Activated naive CD4-positive, alpha-beta T cell treated with anti-CD3 and anti-CD28 coated beads, Interleukin-2, amount 10 ng/mL, durations not matched to agents 7 days and 5 days (primary cell): ENCODE results near the gene RBM19.

Experiments
- CTCF ChIA-PET: fragments of 350-600 bp; sonication (Branson Sonifier 250); formaldehyde crosslinking; loops from one replicate; lab custom pipeline; 2021; ENCODE audit warnings: antibody characterized with exemption; lab: Charles Lee
- DNase-seq: peaks from one replicate; pipeline ENCODE4 v3.0.0-alpha.2; 2020
- H3K27ac Mint-ChIP-seq: one replicate; pipeline ENCODE4 v1.8.0; 2021; ENCODE audit warnings: mild to moderate bottlenecking, moderate library complexity, mixed read lengths
- H3K27me3 Mint-ChIP-seq: one replicate; pipeline ENCODE4 v1.8.0; 2021; ENCODE audit warnings: mild to moderate bottlenecking, mixed read lengths
- H3K36me3 Mint-ChIP-seq: one replicate; pipeline ENCODE4 v1.8.0; 2021; ENCODE audit warnings: mixed read lengths
- H3K4me1 Mint-ChIP-seq: one replicate; pipeline ENCODE4 v1.8.0; 2021; ENCODE audit warnings: mixed read lengths
- H3K4me3 Mint-ChIP-seq: one replicate; pipeline ENCODE4 v1.8.0; 2021; ENCODE audit warnings: mild to moderate bottlenecking, moderate library complexity, mixed read lengths
- H3K9me3 Mint-ChIP-seq: one replicate; pipeline ENCODE4 v1.8.0; 2021; ENCODE audit warnings: mixed read lengths

Gene RBM19

GRCh38 chr12:113840401-113841042 is 125.6 kb downstream of the RBM19 start:
- Mint-ChIP-seq H3K4me1 (peaks cover 3% of the 10 kb centered on the region), H3K4me3 (no peak overlapping the region), H3K36me3 (peaks cover 1% of the 10 kb centered on the region), H3K27ac (peak overlapping the region; percentile 42), H3K9me3 (no peaks in the 10 kb centered on the region), H3K27me3 (no peaks in the 10 kb centered on the region)
- DNase-seq = no peak
- CTCF ChIA-PET = no interaction called here

GRCh38 chr12:113838896-113839295 is 127.2 kb downstream of the RBM19 start:
- H3K4me3 Mint-ChIP-seq = no peak overlapping the region
- no peak for DNase-seq
- H3K27me3 Mint-ChIP-seq = no peaks in the 10 kb centered on the region
- H3K27ac Mint-ChIP-seq = no peak overlapping the region
- CTCF ChIA-PET = no interaction called here
- H3K9me3 Mint-ChIP-seq = no peaks in the 10 kb centered on the region
- H3K4me1 Mint-ChIP-seq = peaks cover 3% of the 10 kb centered on the region
- peaks cover 1% of the 10 kb centered on the region for H3K36me3 Mint-ChIP-seq

GRCh38 chr12:113837528-113838296 is 128.4 kb downstream of the RBM19 start:
- DNase-seq = no peak
- H3K27ac Mint-ChIP-seq = no peak overlapping the region
- peaks cover 3% of the 10 kb centered on the region for H3K4me1 Mint-ChIP-seq
- H3K27me3 Mint-ChIP-seq = no peaks in the 10 kb centered on the region
- H3K36me3 Mint-ChIP-seq = no peaks in the 10 kb centered on the region
- CTCF ChIA-PET = no interaction called here
- H3K9me3 Mint-ChIP-seq = no peaks in the 10 kb centered on the region
- H3K4me3 Mint-ChIP-seq = no peak overlapping the region

GRCh38 chr12:113837084-113837483 is 129.0 kb downstream of the RBM19 start:
- Mint-ChIP-seq H3K9me3 (no peaks in the 10 kb centered on the region), H3K36me3 (no peaks in the 10 kb centered on the region), H3K27me3 (no peaks in the 10 kb centered on the region), H3K4me1 (peaks cover 3% of the 10 kb centered on the region), H3K4me3 (no peak overlapping the region), H3K27ac (no peak overlapping the region)
- CTCF ChIA-PET = no interaction called here
- DNase-seq = no peak

GRCh38 chr12:113835896-113836295 is 130.2 kb downstream of the RBM19 start:
- H3K4me3 Mint-ChIP-seq = no peak overlapping the region
- DNase-seq = no peak
- no peaks in the 10 kb centered on the region for H3K27me3 Mint-ChIP-seq
- no peak overlapping the region for H3K27ac Mint-ChIP-seq
- no peaks in the 10 kb centered on the region for H3K36me3 Mint-ChIP-seq
- CTCF ChIA-PET = no interaction called here
- peaks cover 3% of the 10 kb centered on the region for H3K4me1 Mint-ChIP-seq
- H3K9me3 Mint-ChIP-seq = no peaks in the 10 kb centered on the region

- no peak overlapping the region for H3K4me3 Mint-ChIP-seq
- H3K27ac Mint-ChIP-seq = no peak overlapping the region
- no peaks in the 10 kb centered on the region for H3K27me3 Mint-ChIP-seq
- no peaks in the 10 kb centered on the region for H3K36me3 Mint-ChIP-seq
- no peak for DNase-seq
- H3K4me1 Mint-ChIP-seq = peaks cover 3% of the 10 kb centered on the region
- no peaks in the 10 kb centered on the region for H3K9me3 Mint-ChIP-seq
- CTCF ChIA-PET = no interaction called here
Measured at GRCh38 chr12:113835433-113835832, 130.7 kb downstream of the RBM19 start.

GRCh38 chr12:113833422-113833821 is 132.7 kb downstream of the RBM19 start:
- Mint-ChIP-seq H3K27me3 (no peaks in the 10 kb centered on the region), H3K36me3 (no peaks in the 10 kb centered on the region), H3K27ac (no peak overlapping the region)

GRCh38 chr12:113831476-113831875 is 134.6 kb downstream of the RBM19 start:
- no peak overlapping the region for H3K4me3 Mint-ChIP-seq
- no peaks in the 10 kb centered on the region for H3K36me3 Mint-ChIP-seq
- H3K9me3 Mint-ChIP-seq = no peaks in the 10 kb centered on the region
- no peak for DNase-seq
- H3K27me3 Mint-ChIP-seq = no peaks in the 10 kb centered on the region
- CTCF ChIA-PET = no interaction called here
- H3K4me1 Mint-ChIP-seq = no peaks in the 10 kb centered on the region
- H3K27ac Mint-ChIP-seq = no peak overlapping the region

More at GRCh38 chr12:113833422-113833821, 132.7 kb downstream of the RBM19 start:
- CTCF ChIA-PET = no interaction called here
- H3K4me1 Mint-ChIP-seq = no peaks in the 10 kb centered on the region
- H3K9me3 Mint-ChIP-seq = no peaks in the 10 kb centered on the region
- no peak for DNase-seq
- no peak overlapping the region for H3K4me3 Mint-ChIP-seq

- no peaks in the 10 kb centered on the region for H3K4me1 Mint-ChIP-seq
- H3K9me3 Mint-ChIP-seq = no peaks in the 10 kb centered on the region
- no peak overlapping the region for H3K27ac Mint-ChIP-seq
- H3K27me3 Mint-ChIP-seq = no peaks in the 10 kb centered on the region
- H3K36me3 Mint-ChIP-seq = no peaks in the 10 kb centered on the region
- no peak for DNase-seq
- CTCF ChIA-PET = no interaction called here
- H3K4me3 Mint-ChIP-seq = no peak overlapping the region
Measured at GRCh38 chr12:113831016-113831415, 135.1 kb downstream of the RBM19 start.

GRCh38 chr12:113829212-113829611 is 136.9 kb downstream of the RBM19 start:
- Mint-ChIP-seq H3K27ac (no peak overlapping the region), H3K36me3 (no peaks in the 10 kb centered on the region), H3K4me3 (no peak overlapping the region), H3K9me3 (no peaks in the 10 kb centered on the region), H3K4me1 (no peaks in the 10 kb centered on the region), H3K27me3 (no peaks in the 10 kb centered on the region)
- CTCF ChIA-PET = no interaction called here
- DNase-seq = no peak

- no peak for DNase-seq
- CTCF ChIA-PET = interaction anchor here (0.7 kb wide), 1 partner anchor 1594 kb away, joined by 4 read pairs; no protein-coding TSS in a partner anchor
- Mint-ChIP-seq H3K27me3 (no peaks in the 10 kb centered on the region), H3K4me1 (no peaks in the 10 kb centered on the region), H3K9me3 (no peaks in the 10 kb centered on the region), H3K36me3 (no peaks in the 10 kb centered on the region), H3K27ac (no peak overlapping the region), H3K4me3 (no peak overlapping the region)
Measured at GRCh38 chr12:113827539-113828114, 138.5 kb downstream of the RBM19 start.

- Mint-ChIP-seq H3K36me3 (no peaks in the 10 kb centered on the region), H3K27ac (no peak overlapping the region), H3K4me3 (no peak overlapping the region), H3K4me1 (no peaks in the 10 kb centered on the region), H3K9me3 (no peaks in the 10 kb centered on the region), H3K27me3 (no peaks in the 10 kb centered on the region)
- DNase-seq = no peak
- CTCF ChIA-PET = no interaction called here
Measured at GRCh38 chr12:113826805-113827538, 139.2 kb downstream of the RBM19 start.

- Mint-ChIP-seq H3K36me3 (no peaks in the 10 kb centered on the region), H3K4me3 (no peak overlapping the region), H3K4me1 (no peaks in the 10 kb centered on the region), H3K27ac (no peak overlapping the region), H3K9me3 (no peaks in the 10 kb centered on the region), H3K27me3 (no peaks in the 10 kb centered on the region)
- DNase-seq = no peak
- CTCF ChIA-PET = no interaction called here
Measured at GRCh38 chr12:113825705-113826104, 140.4 kb downstream of the RBM19 start.

- H3K4me1 Mint-ChIP-seq = no peaks in the 10 kb centered on the region
- DNase-seq = no peak
- H3K27me3 Mint-ChIP-seq = no peaks in the 10 kb centered on the region
- CTCF ChIA-PET = no interaction called here
- H3K9me3 Mint-ChIP-seq = no peaks in the 10 kb centered on the region
- no peak overlapping the region for H3K27ac Mint-ChIP-seq
- no peaks in the 10 kb centered on the region for H3K36me3 Mint-ChIP-seq
- H3K4me3 Mint-ChIP-seq = no peak overlapping the region
Measured at GRCh38 chr12:113823816-113824215, 142.3 kb downstream of the RBM19 start.
